Stimulated activated CD4-positive, alpha-beta T cell treated with anti-CD3 and anti-CD28 coated beads, TNF-alpha, amount 100 ng/mL, for 48 hours (primary cell): ENCODE data around the gene EPHA6.
"Not testable (repeated sequence)": the region's sequence is repeated elsewhere in the genome, so short reads cannot be mapped to it uniquely, and the experiment has no call there.

Source experiments
- DNase-seq, 3 donors: peaks; one replicate each; pipeline ENCODE4 v3.0.0-alpha.2; 2020; ENCODE audit warnings: low read depth in 3 of 3

EPHA6 gene

GRCh38 chr3:96915445-96915844, 101.1 kb downstream of the EPHA6 start:
- no peak for DNase-seq

GRCh38 chr3:96931119-96931862, 116.9 kb downstream of the EPHA6 start:
- DNase-seq: no peak

- not testable (repeated sequence) for DNase-seq
Observed at GRCh38 chr3:96942131-96942530, 127.7 kb downstream of the EPHA6 start.

GRCh38 chr3:96958856-96959255, 144.5 kb downstream of the EPHA6 start:
- DNase-seq: no peak

- DNase-seq: no peak
Observed at GRCh38 chr3:96959474-96959873, 145.1 kb downstream of the EPHA6 start.

GRCh38 chr3:96959901-96960641, 145.7 kb downstream of the EPHA6 start:
- no peak for DNase-seq

- DNase-seq: no peak
Observed at GRCh38 chr3:96960661-96961330, 146.4 kb downstream of the EPHA6 start.

- no peak for DNase-seq
Observed at GRCh38 chr3:96961576-96961975, 147.2 kb downstream of the EPHA6 start.

- DNase-seq: no peak
Observed at GRCh38 chr3:96966181-96966929, 152.0 kb downstream of the EPHA6 start.

- DNase-seq: no peak
Observed at GRCh38 chr3:96970211-96970610, 155.8 kb downstream of the EPHA6 start.

- no peak for DNase-seq
Observed at GRCh38 chr3:96977671-96978070, 163.3 kb downstream of the EPHA6 start.

GRCh38 chr3:96983716-96984115, 169.3 kb downstream of the EPHA6 start:
- DNase-seq: not testable (repeated sequence)

- no peak for DNase-seq
Observed at GRCh38 chr3:96986241-96986640, 171.8 kb downstream of the EPHA6 start.

- DNase-seq: no peak
Observed at GRCh38 chr3:96991231-96991630, 176.8 kb downstream of the EPHA6 start.

- DNase-seq: no peak
Observed at GRCh38 chr3:96991800-96992365, 177.5 kb downstream of the EPHA6 start.

GRCh38 chr3:96994988-96995387, 180.6 kb downstream of the EPHA6 start:
- no peak for DNase-seq

GRCh38 chr3:96996009-96996408, 181.6 kb downstream of the EPHA6 start:
- DNase-seq: no peak

GRCh38 chr3:97001611-97002010, 187.2 kb downstream of the EPHA6 start:
- DNase-seq: no peak

- DNase-seq: no peak
Observed at GRCh38 chr3:97009427-97010019, 195.1 kb downstream of the EPHA6 start.

GRCh38 chr3:97010881-97011657, 196.7 kb downstream of the EPHA6 start:
- DNase-seq: no peak
